B cell (primary cell): ENCODE results near the gene MPZL1. TPM values are rescaled to one million over a fixed set of nuclear protein-coding genes. Genes with fewer than 3 reads are reported as not detected.

Experiments used
- ATAC-seq: fragments of 200-7000 bp; cut with Tn5 transposase; one replicate; pipeline ENCODE4 v1.10.0; 2021; ENCODE audit warnings: low read depth, mild to moderate bottlenecking, moderate number of reproducible peaks, moderate library complexity
- CTCF ChIA-PET: fragments of 350-600 bp; sonication (Branson Sonifier 250); formaldehyde crosslinking; loops from one replicate; lab custom pipeline; 2021; ENCODE audit warnings: antibody characterized with exemption, inconsistent platforms; lab: Charles Lee
- POLR2A ChIA-PET: fragments of 350-600 bp; sonication (Branson Sonifier 250); formaldehyde crosslinking; loops from one replicate; lab custom pipeline; 2021; ENCODE audit warnings: antibody characterized with exemption; lab: Charles Lee
- DNase-seq: peaks from one replicate; pipeline ENCODE4 v3.0.0; 2013
- H2AFZ ChIP-seq: 2 replicates; pipeline ENCODE4 v1.6.1; 2012; ENCODE audit warnings: mild to moderate bottlenecking, low read depth, low read length; ENCODE audit not compliant: insufficient read depth, poor library complexity, severe bottlenecking
- H3K27ac ChIP-seq, 2 donors: 1 replicate in 1 of 2; 2 replicates in 1 of 2; pipeline ENCODE4 v1.5.1; 2012 to 2013; ENCODE audit warnings: low read length in 2 of 2, mild to moderate bottlenecking in 2 of 2, moderate library complexity in 1 of 2
- H3K27me3 ChIP-seq, 4 experiments: fragments of 200-600 bp in 1 of 4; sonication (generic) in 1 of 4; replicated peaks in 1 of 4; 1 replicate in 2 of 4; 2 replicates in 2 of 4; pipeline versions ENCODE4 v1.6.1 to v1.7.0; 2013 to 2016; ENCODE audit warnings: low read length in 3 of 4, mild to moderate bottlenecking in 2 of 4, mixed read lengths in 1 of 4, moderate library complexity in 1 of 4; ENCODE audit not compliant: insufficient read depth in 4 of 4, control insufficient read depth in 3 of 4; ENCODE audit errors: control extremely low read depth in 1 of 4
- H3K36me3 ChIP-seq, 2 experiments: replicated peaks in 1 of 2; 1 replicate in 1 of 2; 2 replicates in 1 of 2; pipeline versions ENCODE4 v1.6.1 to v1.7.1; 2013; ENCODE audit warnings: low read length in 1 of 2; ENCODE audit not compliant: insufficient read depth in 2 of 2, control insufficient read depth in 1 of 2; ENCODE audit errors: control extremely low read depth in 1 of 2, extremely low read depth in 1 of 2
- H3K4me1 ChIP-seq, 2 donors: fragments of 200-600 bp in 1 of 2; sonication (generic) in 1 of 2; 1 replicate in 1 of 2; 2 replicates in 1 of 2; pipeline versions ENCODE4 v1.5.1 to v1.6.1; 2013 to 2017; ENCODE audit warnings: low read length in 2 of 2; ENCODE audit not compliant: control insufficient read depth in 2 of 2, insufficient read depth in 2 of 2
- H3K4me2 ChIP-seq: replicated peaks from 2 replicates; pipeline ENCODE3; 2012; ENCODE audit warnings: mild to moderate bottlenecking, low read depth, low read length; ENCODE audit not compliant: poor library complexity, severe bottlenecking
- H3K4me3 ChIP-seq, 5 experiments: fragments of 200-600 bp in 1 of 5; sonication (generic) in 1 of 5; 1 replicate in 3 of 5; 2 replicates in 2 of 5; pipeline versions ENCODE4 v1.5.1 to v1.7.0; 2011 to 2016; ENCODE audit warnings: low read length in 4 of 5, mild to moderate bottlenecking in 4 of 5, low read depth in 2 of 5, control low read depth in 1 of 5, moderate library complexity in 1 of 5; ENCODE audit not compliant: insufficient read depth in 1 of 5; ENCODE audit errors: control extremely low read depth in 1 of 5, extremely low read depth in 1 of 5
- H3K79me2 ChIP-seq: fragments of 200-600 bp; sonication (generic); one replicate; pipeline ENCODE4 v1.6.0; 2016; ENCODE audit warnings: low read length; ENCODE audit not compliant: control insufficient read depth, insufficient read depth
- H3K9ac ChIP-seq: fragments of 200-600 bp; sonication (generic); 2 replicates; pipeline ENCODE4 v1.6.1; 2017; ENCODE audit warnings: mild to moderate bottlenecking, low read length, moderate library complexity
- H3K9me3 ChIP-seq, 3 donors: one replicate each; pipeline versions ENCODE4 v1.6.1 to v1.7.1; 2013; ENCODE audit warnings: low read length in 2 of 3; ENCODE audit not compliant: control insufficient read depth in 2 of 3, insufficient read depth in 1 of 3; ENCODE audit errors: control extremely low read depth in 1 of 3
- H4K20me1 ChIP-seq: 2 replicates; pipeline ENCODE4 v1.6.0; 2012; ENCODE audit warnings: mild to moderate bottlenecking, low read length; ENCODE audit not compliant: insufficient read depth, control insufficient read depth, poor library complexity, severe bottlenecking
- H3K27ac Mint-ChIP-seq: one replicate; pipeline ENCODE4 v1.8.0; 2021; ENCODE audit warnings: mixed read lengths
- H3K27me3 Mint-ChIP-seq: one replicate; pipeline ENCODE4 v1.8.0; 2021; ENCODE audit warnings: mixed read lengths
- H3K4me1 Mint-ChIP-seq: one replicate; pipeline ENCODE4 v1.8.0; 2021; ENCODE audit warnings: mixed read lengths
- H3K4me3 Mint-ChIP-seq: one replicate; pipeline ENCODE4 v1.8.0; 2021; ENCODE audit warnings: mixed read lengths
- H3K9me3 Mint-ChIP-seq: one replicate; pipeline ENCODE4 v1.8.0; 2022; ENCODE audit warnings: mixed read lengths; ENCODE audit not compliant: insufficient read depth
- EZH2 ChIP-seq: IDR thresholded peaks from 2 replicates; pipeline ENCODE4 v1.6.1; 2012; ENCODE audit warnings: borderline replicate concordance, low read depth, mild to moderate bottlenecking, moderate library complexity, low read length; ENCODE audit not compliant: insufficient read depth, poor library complexity, severe bottlenecking
- WGBS: methylation state at CpG from one replicate; pipeline ENCODE4 v1.1.5; 2013; ENCODE audit warnings: missing lambda C conversion rate; ENCODE audit not compliant: insufficient coverage; 5-methylcytosine and 5-hydroxymethylcytosine counted together
- intact Hi-C: fragments of 100-400 bp; cut with micrococcal nuclease; formaldehyde crosslinking; loops from one replicate; pipeline ENCODE4 v1.10.0; 2022
- polyA plus RNA-seq: library from polyadenylated mRNA; depleted of rRNA; stranded (reverse); fragments of >200 nt; gene quantifications from 2 replicates; pipeline ENCODE4 v1.2.3, GENCODE V29; 2012
- total RNA-seq, 2 donors: library from RNA; stranded (reverse); fragments of 120-200 nt in 1 of 2; gene quantifications; 1 replicate in 1 of 2; 2 replicates in 1 of 2; pipeline versions ENCODE4 v1.2.3 to v1.2.4, GENCODE V29; 2013 to 2022
- TF ChIP-seq, protein P1 (sequence below): fragments of 200-600 bp; IDR thresholded peaks from one replicate; pipeline ENCODE4 v1.8.0; 2022; ENCODE audit warnings: antibody characterized with exemption, mild to moderate bottlenecking

MPZL1 gene
- total and polyA plus RNA-seq, 2 donors (not counting 1 experiment from before 2014, with no cell fraction given), result 15.4 to 27.7 TPM

DNA sequence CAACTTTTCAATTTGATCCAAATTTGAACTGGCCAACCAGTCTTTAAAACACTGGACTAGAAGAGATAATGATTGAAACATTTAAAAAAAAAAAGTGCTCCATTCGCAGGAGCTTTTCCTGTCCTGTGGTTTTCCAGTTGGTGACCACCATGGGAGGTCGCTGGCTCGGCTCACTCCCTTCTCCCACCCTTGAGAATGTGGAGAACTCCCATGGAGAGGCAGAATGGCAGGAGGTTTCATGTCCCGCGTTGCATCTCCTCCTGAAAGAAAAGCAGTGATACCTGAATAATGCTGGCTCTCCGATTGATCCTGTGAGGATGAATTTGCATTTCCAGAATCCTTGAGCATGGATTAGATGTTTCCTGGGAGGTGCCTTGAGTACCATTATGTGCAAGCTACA, 16.5 kb upstream of the MPZL1 start:
- H3K27me3 Mint-ChIP-seq, result no peaks in the 10 kb centered on the region
- Histone ChIP-seq H3K27ac (peak overlapping the region in 1 of 2 donors; percentile 32), H2AFZ (no peak overlapping the region), H3K79me2 (peaks cover 12% of the 10 kb centered on the region), H4K20me1 (peaks cover 80% of the 10 kb centered on the region), H3K9ac (no peak overlapping the region), H3K9me3 (no peaks in the 10 kb centered on the region), H3K27me3 (no peaks in the 10 kb centered on the region), H3K4me1 (peaks cover 48 to 52% of the 10 kb centered on the region in 2 donors), H3K4me2 (no peak overlapping the region), H3K36me3 (peaks cover 25 to 53% of the 10 kb centered on the region in 2 experiments), H3K4me3 (no peak overlapping the region)
- peak overlapping the region; percentile 34 for H3K27ac Mint-ChIP-seq
- H3K9me3 Mint-ChIP-seq, result no peaks in the 10 kb centered on the region
- H3K4me1 Mint-ChIP-seq, result peaks cover 72% of the 10 kb centered on the region
- ATAC-seq (no peak), DNase-seq (no peak)
- WGBS, result 90% methylated on average over 2 of the region's 6 CpGs
- TF ChIP-seq, protein P1, sequence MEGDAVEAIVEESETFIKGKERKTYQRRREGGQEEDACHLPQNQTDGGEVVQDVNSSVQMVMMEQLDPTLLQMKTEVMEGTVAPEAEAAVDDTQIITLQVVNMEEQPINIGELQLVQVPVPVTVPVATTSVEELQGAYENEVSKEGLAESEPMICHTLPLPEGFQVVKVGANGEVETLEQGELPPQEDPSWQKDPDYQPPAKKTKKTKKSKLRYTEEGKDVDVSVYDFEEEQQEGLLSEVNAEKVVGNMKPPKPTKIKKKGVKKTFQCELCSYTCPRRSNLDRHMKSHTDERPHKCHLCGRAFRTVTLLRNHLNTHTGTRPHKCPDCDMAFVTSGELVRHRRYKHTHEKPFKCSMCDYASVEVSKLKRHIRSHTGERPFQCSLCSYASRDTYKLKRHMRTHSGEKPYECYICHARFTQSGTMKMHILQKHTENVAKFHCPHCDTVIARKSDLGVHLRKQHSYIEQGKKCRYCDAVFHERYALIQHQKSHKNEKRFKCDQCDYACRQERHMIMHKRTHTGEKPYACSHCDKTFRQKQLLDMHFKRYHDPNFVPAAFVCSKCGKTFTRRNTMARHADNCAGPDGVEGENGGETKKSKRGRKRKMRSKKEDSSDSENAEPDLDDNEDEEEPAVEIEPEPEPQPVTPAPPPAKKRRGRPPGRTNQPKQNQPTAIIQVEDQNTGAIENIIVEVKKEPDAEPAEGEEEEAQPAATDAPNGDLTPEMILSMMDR, result no peak
- TF ChIP-seq EZH2, result no peak
- no peak overlapping the region for H3K4me3 Mint-ChIP-seq
- intact Hi-C loops, result no loop called here
- ChIA-PET POLR2A (interaction anchor here (1.1 to 1.5 kb wide), 3 partner anchors 10 to 14 kb away, joined by 3 to 4 read pairs (median 3); no protein-coding TSS in a partner anchor), CTCF (interaction anchor here (0.6 to 3.1 kb wide), 4 partner anchors 10 to 119 kb away, joined by 3 to 11 read pairs (median 6); no protein-coding TSS in a partner anchor)

DNA sequence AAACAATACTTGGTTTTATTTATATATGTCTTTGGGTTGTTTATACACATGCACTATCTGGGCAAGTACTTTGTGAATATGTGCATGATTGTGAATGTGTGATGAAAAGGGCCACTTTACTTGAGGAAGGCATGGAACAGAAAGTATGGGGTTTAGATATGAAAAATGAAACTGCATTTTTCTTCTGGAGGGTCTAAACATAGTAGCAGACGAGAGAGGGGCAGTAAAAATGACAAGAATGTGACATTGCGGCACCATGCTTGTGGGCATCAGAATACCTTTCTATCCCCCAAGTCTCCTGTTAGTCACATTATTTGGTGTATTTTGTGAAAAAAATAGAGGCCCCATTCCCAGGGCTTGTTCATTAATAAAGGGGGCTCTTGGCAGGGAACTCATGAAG, 15.4 kb upstream of the MPZL1 start:
- Histone ChIP-seq H2AFZ (no peak overlapping the region), H4K20me1 (peaks cover 69% of the 10 kb centered on the region), H3K4me2 (peak overlapping the region; percentile 1), H3K27ac (peak overlapping the region in 1 of 2 donors; percentile 32), H3K4me1 (peaks cover 48 to 54% of the 10 kb centered on the region in 2 donors), H3K27me3 (no peaks in the 10 kb centered on the region), H3K9ac (no peak overlapping the region), H3K4me3 (no peak overlapping the region), H3K79me2 (peaks cover 11% of the 10 kb centered on the region), H3K36me3 (peaks cover 25 to 46% of the 10 kb centered on the region in 2 experiments), H3K9me3 (no peaks in the 10 kb centered on the region)
- intact Hi-C loops, result loop anchor here (2.0 kb wide), 1 partner anchor 18 kb away; no protein-coding TSS in a partner anchor
- Mint-ChIP-seq H3K9me3 (no peaks in the 10 kb centered on the region), H3K4me1 (peaks cover 72% of the 10 kb centered on the region), H3K27ac (peak overlapping the region; percentile 29), H3K4me3 (peak overlapping the region; percentile 12), H3K27me3 (no peaks in the 10 kb centered on the region)
- CTCF ChIA-PET, result interaction anchor here (1.0 to 3.1 kb wide), 3 partner anchors 8 to 106 kb away, joined by 3 to 12 read pairs (median 11); no protein-coding TSS in a partner anchor
- TF ChIP-seq, protein P1, result no peak
- TF ChIP-seq EZH2, result no peak
- DNase-seq (no peak), ATAC-seq (no peak)
- no CpG with 5 or more reads among the region's 2 CpGs for WGBS
- POLR2A ChIA-PET, result interaction anchor here (1.1 kb wide), 1 partner anchor 9 kb away, joined by 3 read pairs; no protein-coding TSS in a partner anchor
